Measurements from ENCODE around the gene CACNA2D4. TPM values are rescaled to one million over a fixed set of nuclear protein-coding genes. Genes with fewer than 3 reads are reported as not detected.
A peak's percentile ranks its signal among the peaks of the same experiment; 100 is the strongest.

The CACNA2D4 gene
- total RNA-seq (1 to 10 TPM; 1.5 to 2.8 TPM), polyA plus RNA-seq (1 to 10 TPM in 1 of 2 donors, under 1 TPM in 1; 0.82 to 1.0 TPM)

GRCh38 chr12:1918081-1918883, at the start of gene CACNA2D4:
CACNA2D4 (minus strand) TSS chr12:1918652; CDS start chr12:1918473, 179 bp downstream.
- TF ChIP-seq CTCF (IDR thresholded peaks at IDR 0.05; ENCODE audit: low read depth, low read length, missing input control) (no peak), FOXA2 (IDR thresholded peaks at IDR 0.05) (no peak), ZBTB33 (IDR thresholded peaks at IDR 0.05) (no peak), HNF4G (IDR thresholded peaks at IDR 0.05) (no peak), ATF3 (IDR thresholded peaks at IDR 0.05) (no peak), JUND (IDR thresholded peaks at IDR 0.05) (no peak), NR2F2 (IDR thresholded peaks at IDR 0.05) (no peak), HNF4A (conservative IDR thresholded peaks at IDR 0.05) (no peak), REST (IDR thresholded peaks at IDR 0.05) (no peak), TAF1 (conservative IDR thresholded peaks at IDR 0.05) (no peak), GABPA (IDR thresholded peaks at IDR 0.05 in 1 of 2, conservative IDR thresholded peaks at IDR 0.05 in 1 of 2) (no peak), RXRA (IDR thresholded peaks at IDR 0.05) (no peak), RAD21 (IDR thresholded peaks at IDR 0.05) (no peak), MAX (IDR thresholded peaks at IDR 0.05) (no peak), FOXA1 (IDR thresholded peaks at IDR 0.05) (no peak), YY1 (IDR thresholded peaks at IDR 0.05) (no peak), EGR1 (IDR thresholded peaks at IDR 0.05; ENCODE audit: low read depth in 2 of 2) (no peak), SP1 (IDR thresholded peaks at IDR 0.05) (no peak)

More at GRCh38 chr12:1918081-1918883, at the start of gene CACNA2D4:
- Histone ChIP-seq H3K27me3 (ENCODE audit: control insufficient read depth in 4 of 4, insufficient read depth in 4 of 4, low read length in 3 of 4) (no peaks in the 10 kb centered on the region), H3K36me3 (ENCODE audit: control insufficient read depth in 4 of 4, insufficient read depth in 3 of 4, low read depth in 1 of 4, low read length in 3 of 4) (no peaks in the 10 kb centered on the region), H3K27ac (ENCODE audit: low read depth in 1 of 2, low read length in 2 of 2) (peak within 1 kb of the TSS; percentile 37 to 51), H3K9ac (ENCODE audit: low read depth in 1 of 2, low read length in 2 of 2) (no peak within 1 kb of the TSS), H3K4me3 (ENCODE audit: low read depth in 1 of 3, low read length in 3 of 3) (peak within 1 kb of the TSS in 2 of 3 donors; percentile 2 to 4), H3K4me1 (ENCODE audit: control insufficient read depth in 4 of 4, insufficient read depth in 4 of 4, low read length in 3 of 4) (peaks cover 0 to 3% (median 1%) of the 10 kb centered on the region in 4 donors), H3K9me3 (ENCODE audit: control insufficient read depth in 4 of 4, low read length in 3 of 4) (no peaks in the 10 kb centered on the region)
- 79% methylated on average over 18 of the region's 18 CpGs for WGBS
- peak; percentile 51 for DNase-seq (ENCODE audit: low spot score)
